K562 (cell line): ENCODE data around the gene DCUN1D1. TPM values are rescaled to one million over a fixed set of nuclear protein-coding genes. Genes with fewer than 3 reads are reported as not detected.

Experiments
- ARID1B ChIP-seq: fragments of 450-650 bp; IDR thresholded peaks from 2 replicates; pipeline ENCODE4 v1.6.1; 2016; ENCODE audit warnings: antibody characterized with exemption, mild to moderate bottlenecking, inconsistent platforms
- CBFA2T3 ChIP-seq: fragments of 450-650 bp; IDR thresholded peaks from 2 replicates; pipeline ENCODE4 v1.6.1; 2017
- CTCF ChIP-seq, 3 experiments: IDR thresholded peaks in 2 of 3; conservative IDR thresholded peaks in 1 of 3; 2 replicates each; pipeline ENCODE4 v1.5.1; 2011 to 2012; ENCODE audit warnings: low read length in 3 of 3, mild to moderate bottlenecking in 3 of 3, control low read depth in 2 of 3, improper control_type of control experiment in 1 of 3, inconsistent platforms in 1 of 3, low read depth in 1 of 3, mixed read lengths in 1 of 3, moderate library complexity in 1 of 3; ENCODE audit not compliant: insufficient read depth in 2 of 3
- KLF1 ChIP-seq: fragments of 450-650 bp; IDR thresholded peaks from 2 replicates; pipeline ENCODE4 v1.6.1; 2016; ENCODE audit warnings: missing genetic modification characterization, missing compliant biosample characterization
- MLLT1 ChIP-seq, 2 experiments: fragments of 450-650 bp; IDR thresholded peaks; 2 replicates each; pipeline ENCODE4 v1.6.1; 2016
- MYNN ChIP-seq, 2 experiments: sonication (generic); formaldehyde crosslinking in 1 of 2; IDR thresholded peaks; 2 replicates each; pipeline versions ENCODE4 v1.5.0 to v1.6.1; 2016 to 2020; ENCODE audit warnings: antibody characterized with exemption in 1 of 2, missing genetic modification reagents in 1 of 2
- NCOA4 ChIP-seq: fragments of 450-650 bp; IDR thresholded peaks from 2 replicates; pipeline ENCODE4 v1.6.1; 2018; ENCODE audit warnings: mild to moderate bottlenecking; ENCODE audit not compliant: partially characterized antibody
- NFRKB ChIP-seq: fragments of 450-650 bp; IDR thresholded peaks from 2 replicates; pipeline ENCODE4 v1.6.1; 2016; ENCODE audit warnings: low read depth
- RAD21 ChIP-seq, 2 experiments: fragments of 250-450 bp in 1 of 2; fragments of 450-650 bp in 1 of 2; sonication (Bioruptor Pico) in 1 of 2; formaldehyde crosslinking in 1 of 2; IDR thresholded peaks in 1 of 2; conservative IDR thresholded peaks in 1 of 2; 2 replicates each; pipeline versions ENCODE4 v1.4.0 to v1.8.0; 2020 to 2022; ENCODE audit warnings: mild to moderate bottlenecking in 2 of 2, moderate library complexity in 1 of 2
- SAP30 ChIP-seq: fragments of 200-600 bp; sonication (generic); IDR thresholded peaks from 2 replicates; pipeline ENCODE4 v1.6.1; 2012; ENCODE audit warnings: borderline replicate concordance, low read depth, mild to moderate bottlenecking, moderate library complexity, low read length, control low read depth, inconsistent platforms; ENCODE audit not compliant: insufficient read depth, poor library complexity, severe bottlenecking
- SLC30A9 ChIP-seq: fragments of 250-450 bp; sonication (Bioruptor Pico); IDR thresholded peaks from 2 replicates; pipeline ENCODE4 v1.8.0; 2022; ENCODE audit warnings: mild to moderate bottlenecking, moderate library complexity
- SNIP1 ChIP-seq: fragments of 450-650 bp; IDR thresholded peaks from 2 replicates; pipeline ENCODE4 v1.7.1; 2017; ENCODE audit warnings: low read depth, mild to moderate bottlenecking
- SRSF3 ChIP-seq: fragments of 200-400 bp; formaldehyde crosslinking; IDR thresholded peaks from 2 replicates; pipeline ENCODE4 v1.6.1; 2016; ENCODE audit warnings: mild to moderate bottlenecking, low read length, moderate library complexity; ENCODE audit not compliant: insufficient read depth
- STAT5B ChIP-seq: fragments of 250-450 bp; sonication (Bioruptor Pico); IDR thresholded peaks from 2 replicates; pipeline ENCODE4 v1.8.0; 2021; ENCODE audit warnings: mild to moderate bottlenecking, inconsistent platforms
- ZNF408 ChIP-seq: fragments of 250-450 bp; sonication (Bioruptor Pico); IDR thresholded peaks from 2 replicates; pipeline ENCODE4 v1.4.0; 2020; ENCODE audit warnings: low read depth, mild to moderate bottlenecking, moderate library complexity
- ZNF583 ChIP-seq: fragments of 250-450 bp; sonication (Bioruptor Pico); IDR thresholded peaks from 2 replicates; pipeline ENCODE4 v1.4.0; 2020
- ZNF830 ChIP-seq: fragments of 250-450 bp; sonication (Bioruptor Pico); IDR thresholded peaks from 2 replicates; pipeline ENCODE4 v1.5.0; 2021; ENCODE audit warnings: mild to moderate bottlenecking
- polyA plus RNA-seq, 8 experiments: library from polyadenylated mRNA; depleted of rRNA in 4 of 8; stranded (reverse) in 5 of 8; unstranded in 3 of 8; fragments of >200 nt; fragmentation: Nextera tagmentation in 2 of 8; fragmentation: Illumina TruSeq in 1 of 8; extraction: Ambion mirVana in 2 of 8; extraction: Trizol in 1 of 8; gene quantifications; 2 replicates each; pipeline versions ENCODE4 v1.2.1 to v1.2.3, GENCODE V29; 2011 to 2014; ENCODE audit warnings: inconsistent platforms in 1 of 8, missing spikeins in 1 of 8
- total RNA-seq, 7 experiments: library from RNA; depleted of rRNA in 6 of 7; stranded (reverse); fragments of >200 nt in 6 of 7; fragmentation: Illumina TruSeq in 2 of 7; extraction: Trizol in 2 of 7; gene quantifications; 2 replicates each; pipeline versions ENCODE4 v1.2.1 to v1.2.3, GENCODE V29; 2011 to 2021; ENCODE audit warnings: low replicate concordance in 1 of 7
- TF ChIP-seq, protein P1 (sequence below): fragments of 250-450 bp; sonication (Bioruptor Pico); IDR thresholded peaks from 2 replicates; pipeline ENCODE4 v1.8.0; 2022; ENCODE audit warnings: moderate library complexity, mild to moderate bottlenecking, inconsistent platforms
- TF ChIP-seq, protein P2 (sequence below): IDR thresholded peaks from 2 replicates; pipeline ENCODE4 v1.6.1; 2011; ENCODE audit warnings: borderline replicate concordance, low read depth, mild to moderate bottlenecking, moderate library complexity, low read length; ENCODE audit not compliant: insufficient read depth, poor library complexity, severe bottlenecking
- TF ChIP-seq, protein P3 (sequence below): fragments of 250-450 bp; sonication (Bioruptor Pico); IDR thresholded peaks from 2 replicates; pipeline ENCODE4 v1.4.0; 2020; ENCODE audit warnings: borderline replicate concordance

DCUN1D1 gene
- total and polyA plus RNA-seq, 9 of the 15 experiments (the other 6 are each of a cell fraction or from before 2014, with no cell fraction given) = 11.4 to 46.8 (median 28.2) TPM

DNA sequence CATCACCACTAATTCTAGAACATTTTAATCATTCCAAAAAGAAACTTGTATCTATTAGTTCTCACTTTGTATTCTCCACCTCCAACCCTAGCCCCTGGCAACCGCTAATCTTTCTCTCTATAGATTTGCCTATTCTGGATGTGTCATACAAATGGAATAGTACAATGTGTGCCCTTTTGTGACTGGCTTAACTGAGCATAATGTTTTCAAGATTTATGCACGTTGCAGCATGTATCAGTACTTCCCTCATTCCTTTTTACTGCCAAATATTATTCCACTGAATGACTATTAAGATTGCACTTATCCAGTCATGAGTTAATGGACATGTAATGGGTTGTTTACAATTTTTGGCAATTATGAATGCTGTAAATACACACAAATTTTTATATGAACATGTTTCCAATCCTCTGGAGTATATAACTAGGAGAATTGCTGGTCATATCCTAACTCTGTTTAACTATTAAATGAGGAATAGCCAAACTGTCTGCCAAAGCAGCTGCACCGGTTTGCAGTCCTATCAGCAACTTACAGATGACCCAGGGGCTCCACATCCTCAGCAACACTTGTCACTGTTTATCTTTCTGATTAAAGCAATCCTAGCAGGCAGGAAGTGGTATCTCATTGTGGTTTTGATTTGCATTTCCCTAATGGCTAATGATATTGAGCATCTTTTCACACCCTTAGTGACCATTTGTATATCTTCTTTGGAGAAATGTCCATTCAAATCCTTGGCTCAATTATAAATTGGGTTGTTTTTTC, 42.9 kb downstream of the DCUN1D1 start (continued):
- TF ChIP-seq, protein P1, sequence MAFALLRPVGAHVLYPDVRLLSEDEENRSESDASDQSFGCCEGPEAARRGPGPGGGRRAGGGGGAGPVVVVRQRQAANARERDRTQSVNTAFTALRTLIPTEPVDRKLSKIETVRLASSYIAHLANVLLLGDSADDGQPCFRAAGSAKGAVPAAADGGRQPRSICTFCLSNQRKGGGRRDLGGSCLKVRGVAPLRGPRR = no peak
- TF ChIP-seq KLF1 (tag) (no peak), MLLT1 (IDR thresholded peaks at IDR 0.05) (peak in 1 of 2 experiments; percentile 79; a peak in 2 of 4 replicates), RAD21 (CRISPR knock-in tag; conservative IDR thresholded peaks at IDR 0.05 in 1 of 2, IDR thresholded peaks at IDR 0.05 in 1 of 2) (peak in 1 of 2 experiments; percentile 10; a peak in 1 of 4 replicates), CBFA2T3 (peak; percentile 98), CTCF (IDR thresholded peaks at IDR 0.05 in 2 of 3, conservative IDR thresholded peaks at IDR 0.05 in 1 of 3; ENCODE audit: insufficient read depth in 2 of 3, low read depth in 1 of 3, low read length in 3 of 3) (no peak), MYNN (IDR thresholded peaks at IDR 0.05) (peak; percentile 56), MYNN (CRISPR knock-in tag; IDR thresholded peaks at IDR 0.05) (no peak), NFRKB (no peak), ZNF583 (no peak), SRSF3 (no peak), NCOA4 (no peak), ZNF408 (CRISPR knock-in tag) (no peak), SAP30 (no peak), ARID1B (peak; percentile 95), ZNF830 (CRISPR knock-in tag) (no peak), SLC30A9 (CRISPR knock-in tag) (no peak), STAT5B (CRISPR knock-in tag) (no peak), SNIP1 (no peak)
- TF ChIP-seq, protein P2, sequence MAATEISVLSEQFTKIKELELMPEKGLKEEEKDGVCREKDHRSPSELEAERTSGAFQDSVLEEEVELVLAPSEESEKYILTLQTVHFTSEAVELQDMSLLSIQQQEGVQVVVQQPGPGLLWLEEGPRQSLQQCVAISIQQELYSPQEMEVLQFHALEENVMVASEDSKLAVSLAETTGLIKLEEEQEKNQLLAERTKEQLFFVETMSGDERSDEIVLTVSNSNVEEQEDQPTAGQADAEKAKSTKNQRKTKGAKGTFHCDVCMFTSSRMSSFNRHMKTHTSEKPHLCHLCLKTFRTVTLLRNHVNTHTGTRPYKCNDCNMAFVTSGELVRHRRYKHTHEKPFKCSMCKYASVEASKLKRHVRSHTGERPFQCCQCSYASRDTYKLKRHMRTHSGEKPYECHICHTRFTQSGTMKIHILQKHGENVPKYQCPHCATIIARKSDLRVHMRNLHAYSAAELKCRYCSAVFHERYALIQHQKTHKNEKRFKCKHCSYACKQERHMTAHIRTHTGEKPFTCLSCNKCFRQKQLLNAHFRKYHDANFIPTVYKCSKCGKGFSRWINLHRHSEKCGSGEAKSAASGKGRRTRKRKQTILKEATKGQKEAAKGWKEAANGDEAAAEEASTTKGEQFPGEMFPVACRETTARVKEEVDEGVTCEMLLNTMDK = no peak
- TF ChIP-seq, protein P3, sequence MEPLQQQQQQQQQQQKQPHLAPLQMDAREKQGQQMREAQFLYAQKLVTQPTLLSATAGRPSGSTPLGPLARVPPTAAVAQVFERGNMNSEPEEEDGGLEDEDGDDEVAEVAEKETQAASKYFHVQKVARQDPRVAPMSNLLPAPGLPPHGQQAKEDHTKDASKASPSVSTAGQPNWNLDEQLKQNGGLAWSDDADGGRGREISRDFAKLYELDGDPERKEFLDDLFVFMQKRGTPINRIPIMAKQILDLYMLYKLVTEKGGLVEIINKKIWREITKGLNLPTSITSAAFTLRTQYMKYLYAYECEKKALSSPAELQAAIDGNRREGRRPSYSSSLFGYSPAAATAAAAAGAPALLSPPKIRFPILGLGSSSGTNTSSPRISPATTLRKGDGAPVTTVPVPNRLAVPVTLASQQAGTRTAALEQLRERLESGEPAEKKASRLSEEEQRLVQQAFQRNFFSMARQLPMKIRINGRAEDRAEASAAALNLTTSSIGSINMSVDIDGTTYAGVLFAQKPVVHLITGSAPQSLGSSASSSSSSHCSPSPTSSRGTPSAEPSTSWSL = no peak
